GM12878 (cell line): ENCODE results near the gene GSS.

Experiments
- CTCF ChIP-seq, 3 experiments: IDR thresholded peaks in 2 of 3; conservative IDR thresholded peaks in 1 of 3; 2 replicates each; pipeline ENCODE4 v1.5.1; 2011; ENCODE audit warnings: low read depth in 3 of 3, low read length in 3 of 3, mild to moderate bottlenecking in 3 of 3, control low read depth in 2 of 3, moderate library complexity in 2 of 3, inconsistent platforms in 1 of 3, mixed read lengths in 1 of 3; ENCODE audit not compliant: control insufficient read depth in 2 of 3, insufficient read depth in 1 of 3; ENCODE audit errors: extremely low read depth in 1 of 3
- MXI1 ChIP-seq: fragments of 150-350 bp; IDR thresholded peaks from 2 replicates; pipeline ENCODE4 v1.6.1; 2011; ENCODE audit warnings: low read depth, mild to moderate bottlenecking, inconsistent platforms, low read length, improper control_type of control experiment
- NFIC ChIP-seq: IDR thresholded peaks from 2 replicates; pipeline ENCODE4 v1.6.1; 2012; ENCODE audit warnings: low read depth, mild to moderate bottlenecking, inconsistent platforms, low read length, moderate library complexity
- POLR2AphosphoS5 ChIP-seq: IDR thresholded peaks from 2 replicates; pipeline ENCODE4 v1.6.1; 2011; ENCODE audit warnings: mild to moderate bottlenecking, low read length, inconsistent platforms
- RFX5 ChIP-seq: IDR thresholded peaks from 2 replicates; pipeline ENCODE4 v1.6.1; 2011; ENCODE audit warnings: low read depth, low read length, improper control_type of control experiment

DNA sequence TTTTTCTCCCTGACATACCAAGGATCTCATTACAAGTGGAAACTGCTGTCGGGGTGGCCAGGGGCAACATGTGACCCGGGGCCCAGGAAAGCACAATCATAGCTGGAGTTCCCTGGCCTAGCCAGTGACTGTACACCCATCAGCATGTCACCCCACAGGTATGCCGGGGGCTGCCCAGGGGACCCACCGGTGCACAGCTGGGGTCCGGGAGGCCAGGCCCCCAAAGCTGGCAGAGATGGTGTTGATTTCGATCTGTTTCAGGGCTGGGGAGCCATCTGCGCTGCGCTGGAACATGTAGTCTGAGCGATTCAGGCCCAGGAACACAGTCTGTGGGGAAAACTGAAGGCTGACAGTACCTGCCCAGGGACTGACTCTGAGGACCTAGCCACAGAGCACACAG lies 13.3 kb downstream of the GSS start:
- TF ChIP-seq CTCF (IDR thresholded peaks at IDR 0.05 in 2 of 3, conservative IDR thresholded peaks at IDR 0.05 in 1 of 3; ENCODE audit: control insufficient read depth in 2 of 3, extremely low read depth in 1 of 3, insufficient read depth in 1 of 3, low read depth in 3 of 3, low read length in 3 of 3) (no peak), NFIC (no peak), MXI1 (no peak), POLR2AphosphoS5 (no peak), RFX5 (no peak)
